ENCODE results near the gene TMEM140. TPM values are rescaled to one million over a fixed set of nuclear protein-coding genes. Genes with fewer than 3 reads are reported as not detected.

The TMEM140 gene
- total RNA-seq, 3 donors from 2014 or later: 4.2 to 6.6 (median 6.4) TPM

GRCh38 chr7:135186841-135187253 lies 39.0 kb downstream of the TMEM140 start:
- no peaks in the 10 kb centered on the region for H3K4me1 Mint-ChIP-seq (ENCODE audit: low read depth)
- no peak for DNase-seq
- no peak overlapping the region for H3K4me3 Mint-ChIP-seq
- H3K27me3 Mint-ChIP-seq (ENCODE audit: low read depth): no peaks in the 10 kb centered on the region
- ATAC-seq: peak in 1 of 2 donors; percentile 52
- peaks cover 15% of the 10 kb centered on the region for H3K9me3 Mint-ChIP-seq
- H3K36me3 Mint-ChIP-seq (ENCODE audit: insufficient read depth): peaks cover 72% of the 10 kb centered on the region

GRCh38 chr7:135188298-135188984 lies 40.6 kb downstream of the TMEM140 start:
- no peaks in the 10 kb centered on the region for H3K27me3 Mint-ChIP-seq (ENCODE audit: low read depth)
- H3K9me3 Mint-ChIP-seq: peaks cover 8% of the 10 kb centered on the region
- no peaks in the 10 kb centered on the region for H3K4me1 Mint-ChIP-seq (ENCODE audit: low read depth)
- H3K4me3 Mint-ChIP-seq: no peak overlapping the region
- ATAC-seq (no peak), DNase-seq (no peak)
- peaks cover 66% of the 10 kb centered on the region for H3K36me3 Mint-ChIP-seq (ENCODE audit: insufficient read depth)

- no peak for ATAC-seq
- no peaks in the 10 kb centered on the region for H3K27me3 Mint-ChIP-seq (ENCODE audit: low read depth)
- DNase-seq: no peak
- H3K36me3 Mint-ChIP-seq (ENCODE audit: insufficient read depth): peaks cover 67% of the 10 kb centered on the region
- H3K4me3 Mint-ChIP-seq: no peak overlapping the region
- no peaks in the 10 kb centered on the region for H3K4me1 Mint-ChIP-seq (ENCODE audit: low read depth)
- H3K9me3 Mint-ChIP-seq: peaks cover under 1% of the 10 kb centered on the region
Measured at GRCh38 chr7:135189221-135189662, 41.4 kb downstream of the TMEM140 start.

DNA sequence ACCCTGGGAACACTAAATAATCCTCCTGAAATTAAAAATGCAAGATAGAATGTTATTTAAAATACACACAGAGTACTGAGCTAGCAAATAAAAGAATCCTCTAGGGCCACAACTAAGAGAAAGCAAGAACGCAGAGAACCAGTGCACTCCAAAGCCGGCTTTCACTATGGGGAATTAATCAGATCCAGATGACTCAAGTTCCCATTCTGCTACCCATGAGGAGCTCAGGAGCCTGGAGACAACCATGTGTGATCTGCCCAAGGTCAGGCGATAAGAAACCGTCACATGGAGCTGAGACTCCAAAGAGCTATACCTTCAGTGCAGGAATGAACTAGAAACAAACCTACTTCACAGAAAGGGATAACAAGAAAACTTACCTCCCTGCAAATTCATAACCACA lies 42.1 kb downstream of the TMEM140 start:
- Mint-ChIP-seq H3K9me3 (no peaks in the 10 kb centered on the region), H3K4me3 (no peak overlapping the region), H3K27me3 (ENCODE audit: low read depth) (no peaks in the 10 kb centered on the region), H3K36me3 (ENCODE audit: insufficient read depth) (peaks cover 69% of the 10 kb centered on the region), H3K4me1 (ENCODE audit: low read depth) (no peaks in the 10 kb centered on the region)
- no peak for ATAC-seq
- DNase-seq: no peak

DNA sequence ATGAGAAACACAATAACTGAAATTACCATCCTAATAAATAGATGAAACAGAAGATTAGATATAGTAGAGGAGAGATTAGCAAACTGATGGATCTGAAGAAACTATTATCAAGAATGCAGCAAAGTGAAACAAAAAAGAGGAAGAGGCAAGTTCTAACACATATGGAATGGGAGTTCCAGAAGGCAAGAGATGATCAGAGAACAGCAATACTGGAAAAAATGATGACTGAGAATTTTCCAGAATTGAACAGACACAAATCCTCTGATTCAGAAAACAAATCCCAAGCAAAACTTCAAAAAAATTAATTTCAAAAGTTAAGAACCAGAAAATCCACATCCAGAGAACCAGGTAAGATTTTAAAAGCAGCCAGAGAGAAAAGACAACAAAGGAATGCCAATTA lies 42.8 kb downstream of the TMEM140 start:
- no peak for DNase-seq
- Mint-ChIP-seq H3K36me3 (ENCODE audit: insufficient read depth) (peaks cover 70% of the 10 kb centered on the region), H3K4me3 (no peak overlapping the region), H3K27me3 (ENCODE audit: low read depth) (no peaks in the 10 kb centered on the region), H3K9me3 (no peaks in the 10 kb centered on the region), H3K4me1 (ENCODE audit: low read depth) (no peaks in the 10 kb centered on the region)
- no peak for ATAC-seq

DNA sequence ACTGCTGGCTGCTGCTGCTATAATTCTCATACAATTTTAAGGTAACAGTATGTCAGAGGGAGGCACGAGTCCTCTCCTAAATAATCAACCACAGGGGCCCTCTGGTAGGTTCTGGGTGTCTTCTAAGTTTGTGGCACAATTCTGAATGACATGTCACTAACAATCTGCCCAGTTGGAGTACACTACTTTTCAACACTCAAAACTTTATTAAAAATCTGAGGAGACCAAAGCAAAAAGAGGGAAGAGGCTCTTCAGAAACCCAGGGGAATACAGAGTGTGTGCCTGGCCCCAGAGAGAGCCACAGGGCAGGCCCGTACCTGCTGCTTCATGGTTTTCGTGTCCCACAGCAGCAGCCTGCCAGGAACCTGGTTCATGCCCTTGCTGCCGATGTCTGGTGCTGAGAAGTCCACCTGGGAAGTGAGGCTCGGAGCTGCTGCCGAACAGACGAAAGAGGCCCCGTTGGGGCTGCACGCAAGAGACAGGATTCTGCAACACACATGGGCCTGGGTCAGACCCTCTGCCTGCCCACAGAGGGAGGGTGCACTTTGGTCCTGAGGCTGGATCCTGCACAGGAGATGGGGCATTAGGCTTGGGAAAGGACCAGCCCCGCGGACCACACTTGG lies 45.2 kb downstream of the TMEM140 start:
- Mint-ChIP-seq H3K4me3 (no peak overlapping the region), H3K27me3 (ENCODE audit: low read depth) (no peaks in the 10 kb centered on the region), H3K36me3 (ENCODE audit: insufficient read depth) (peaks cover 70% of the 10 kb centered on the region), H3K4me1 (ENCODE audit: low read depth) (no peaks in the 10 kb centered on the region), H3K9me3 (no peaks in the 10 kb centered on the region)
- no peak for ATAC-seq
- no peak for DNase-seq

DNA sequence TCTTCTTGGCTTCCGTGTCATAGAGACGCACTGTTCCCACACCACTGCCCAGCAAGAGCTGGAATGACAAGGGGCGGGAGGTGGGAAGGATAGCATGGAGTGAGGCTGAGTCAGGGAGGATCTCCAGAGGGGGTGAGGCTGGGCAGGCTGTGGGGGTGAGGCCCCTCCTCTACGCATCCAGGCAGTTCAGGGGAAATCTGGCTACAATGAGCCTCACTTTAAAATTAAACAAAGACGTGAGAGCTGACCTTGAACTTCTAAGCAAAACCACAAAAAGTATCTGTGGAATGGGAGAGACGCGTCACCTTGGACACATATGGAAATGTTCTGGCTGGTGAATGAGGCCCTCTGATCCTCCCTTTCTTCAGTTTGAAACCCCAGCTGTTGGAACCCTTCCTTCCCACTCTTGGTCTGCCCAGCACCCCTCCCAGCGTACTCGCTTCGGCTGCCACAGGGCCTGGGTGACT lies 45.8 kb downstream of the TMEM140 start:
- no peaks in the 10 kb centered on the region for H3K4me1 Mint-ChIP-seq (ENCODE audit: low read depth)
- no peak for DNase-seq
- H3K9me3 Mint-ChIP-seq: no peaks in the 10 kb centered on the region
- no peak for ATAC-seq
- no peaks in the 10 kb centered on the region for H3K27me3 Mint-ChIP-seq (ENCODE audit: low read depth)
- no peak overlapping the region for H3K4me3 Mint-ChIP-seq
- H3K36me3 Mint-ChIP-seq (ENCODE audit: insufficient read depth): peaks cover 72% of the 10 kb centered on the region

DNA sequence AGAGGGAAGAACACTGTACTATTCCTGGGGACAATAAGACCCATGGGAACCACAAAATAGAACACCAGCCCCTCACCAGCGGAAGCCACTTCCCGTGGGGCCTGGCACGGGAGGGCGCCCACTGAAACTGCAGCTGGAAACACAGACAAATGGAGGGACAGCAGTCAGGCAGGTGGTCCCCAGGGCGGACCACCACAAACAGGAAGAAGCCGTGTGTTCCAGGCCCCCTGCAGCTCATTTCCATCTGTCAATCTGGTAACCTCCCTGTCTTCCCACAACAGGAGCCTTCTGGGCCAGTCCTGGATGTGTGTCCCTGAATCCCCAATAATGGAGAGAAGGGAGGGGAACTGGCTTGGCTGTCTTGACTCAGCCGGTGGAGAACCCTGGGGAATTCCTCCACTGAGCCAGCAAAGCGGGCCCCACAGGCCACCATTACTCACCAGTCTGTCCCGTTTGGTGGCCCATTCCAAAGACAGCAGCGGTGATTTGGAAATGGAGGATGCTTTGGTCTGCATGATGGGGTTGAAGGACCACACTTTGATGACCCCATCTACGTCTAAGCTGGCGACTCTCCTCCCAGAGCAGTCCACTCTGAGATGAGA lies 46.7 kb downstream of the TMEM140 start:
- Mint-ChIP-seq H3K4me3 (no peak overlapping the region), H3K9me3 (no peaks in the 10 kb centered on the region), H3K27me3 (ENCODE audit: low read depth) (no peaks in the 10 kb centered on the region), H3K36me3 (ENCODE audit: insufficient read depth) (peaks cover 68% of the 10 kb centered on the region), H3K4me1 (ENCODE audit: low read depth) (no peaks in the 10 kb centered on the region)
- no peak for DNase-seq
- no peak for ATAC-seq

GRCh38 chr7:135195156-135195555 lies 47.3 kb downstream of the TMEM140 start:
- H3K27me3 Mint-ChIP-seq (ENCODE audit: low read depth): no peaks in the 10 kb centered on the region
- no peaks in the 10 kb centered on the region for H3K9me3 Mint-ChIP-seq
- ATAC-seq: no peak
- no peak overlapping the region for H3K4me3 Mint-ChIP-seq
- no peaks in the 10 kb centered on the region for H3K4me1 Mint-ChIP-seq (ENCODE audit: low read depth)
- H3K36me3 Mint-ChIP-seq (ENCODE audit: insufficient read depth): peaks cover 68% of the 10 kb centered on the region
- DNase-seq: no peak

- peaks cover 66% of the 10 kb centered on the region for H3K36me3 Mint-ChIP-seq (ENCODE audit: insufficient read depth)
- no peaks in the 10 kb centered on the region for H3K27me3 Mint-ChIP-seq (ENCODE audit: low read depth)
Measured at GRCh38 chr7:135195968-135196629, 48.2 kb downstream of the TMEM140 start.

DNA sequence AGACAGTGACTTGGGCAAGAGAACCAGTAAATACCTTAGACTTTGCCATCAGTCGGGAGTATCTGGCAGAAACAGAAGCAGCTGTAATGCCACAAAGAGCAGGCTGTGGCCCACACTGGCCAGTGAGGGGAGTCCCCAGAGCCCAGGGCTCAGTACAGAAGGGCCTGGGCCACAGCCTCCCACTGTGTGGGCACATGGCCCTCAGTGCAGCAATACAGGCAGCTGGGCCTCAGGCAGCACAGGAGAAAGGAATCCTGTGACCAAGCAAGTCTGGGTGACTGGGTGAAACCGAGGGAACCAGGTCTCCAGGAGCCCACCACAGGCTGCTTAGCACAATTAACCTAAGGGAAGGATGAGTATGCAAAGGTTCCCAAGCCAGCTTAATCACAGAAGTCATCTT lies 49.5 kb downstream of the TMEM140 start:
- Mint-ChIP-seq H3K36me3 (ENCODE audit: insufficient read depth) (peaks cover 71% of the 10 kb centered on the region), H3K9me3 (no peaks in the 10 kb centered on the region), H3K4me1 (ENCODE audit: low read depth) (peaks cover 6% of the 10 kb centered on the region), H3K27me3 (ENCODE audit: low read depth) (no peaks in the 10 kb centered on the region), H3K4me3 (no peak overlapping the region)
- DNase-seq (no peak), ATAC-seq (no peak)

More at GRCh38 chr7:135195968-135196629, 48.2 kb downstream of the TMEM140 start:
- DNase-seq (no peak), ATAC-seq (no peak)
- H3K9me3 Mint-ChIP-seq: no peaks in the 10 kb centered on the region
- no peaks in the 10 kb centered on the region for H3K4me1 Mint-ChIP-seq (ENCODE audit: low read depth)
- H3K4me3 Mint-ChIP-seq: no peak overlapping the region

- H3K9me3 Mint-ChIP-seq: no peaks in the 10 kb centered on the region
- H3K27me3 Mint-ChIP-seq (ENCODE audit: low read depth): no peaks in the 10 kb centered on the region
- no peak overlapping the region for H3K4me3 Mint-ChIP-seq
- peaks cover 68% of the 10 kb centered on the region for H3K36me3 Mint-ChIP-seq (ENCODE audit: insufficient read depth)
- ATAC-seq: no peak
- H3K4me1 Mint-ChIP-seq (ENCODE audit: low read depth): peaks cover 8% of the 10 kb centered on the region
- no peak for DNase-seq
Measured at GRCh38 chr7:135197906-135198655, 50.2 kb downstream of the TMEM140 start.

DNA sequence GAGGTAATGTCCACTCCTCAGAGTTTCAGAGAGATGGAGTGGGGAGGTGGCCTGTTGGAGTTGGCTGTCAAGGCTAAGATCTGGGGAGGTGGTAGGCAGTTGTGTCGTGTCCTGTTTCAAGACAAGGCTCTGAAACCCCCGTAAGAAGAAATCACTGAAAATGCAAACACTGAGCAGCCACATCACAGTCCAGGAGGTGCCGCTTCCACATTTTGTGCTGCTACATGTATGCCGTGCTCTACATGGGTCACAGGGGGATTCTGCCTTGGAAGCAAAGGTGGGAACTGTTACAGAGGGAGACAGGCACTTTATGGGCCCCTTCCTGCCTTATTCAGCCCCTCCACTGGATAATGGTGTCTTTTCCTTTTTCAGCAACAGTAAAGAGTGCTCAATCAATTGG lies 51.6 kb downstream of the TMEM140 start:
- no peaks in the 10 kb centered on the region for H3K27me3 Mint-ChIP-seq (ENCODE audit: low read depth)
- H3K4me1 Mint-ChIP-seq (ENCODE audit: low read depth): peaks cover 14% of the 10 kb centered on the region
- H3K36me3 Mint-ChIP-seq (ENCODE audit: insufficient read depth): peaks cover 63% of the 10 kb centered on the region
- DNase-seq: no peak
- no peak for ATAC-seq
- no peak overlapping the region for H3K4me3 Mint-ChIP-seq
- H3K9me3 Mint-ChIP-seq: no peaks in the 10 kb centered on the region

DNA sequence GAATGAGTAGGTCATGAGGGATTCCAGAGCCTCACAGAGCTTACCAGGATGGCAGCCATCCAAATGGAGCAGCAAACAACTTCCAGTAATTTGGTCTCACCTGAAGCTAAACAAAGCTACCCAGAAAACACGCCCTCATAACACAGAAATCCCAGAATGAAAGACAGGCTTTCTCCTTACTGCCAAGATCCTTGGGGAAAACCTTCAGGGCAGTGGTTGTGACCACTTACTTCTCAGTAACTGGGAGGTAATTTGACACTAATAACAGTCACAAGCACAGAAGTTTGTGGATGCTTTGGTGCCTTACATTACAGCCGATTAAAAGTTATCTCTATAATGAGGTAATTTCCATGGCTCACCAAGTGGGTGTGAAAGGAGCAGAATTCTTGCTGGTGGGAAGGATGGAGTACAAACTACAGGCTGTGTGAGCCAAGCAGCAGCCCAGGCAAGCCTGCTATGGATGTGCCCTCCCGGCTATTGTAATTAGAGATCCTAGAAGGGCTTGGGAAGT lies 53.0 kb downstream of the TMEM140 start:
- Mint-ChIP-seq H3K9me3 (no peaks in the 10 kb centered on the region), H3K4me1 (ENCODE audit: low read depth) (peaks cover 16% of the 10 kb centered on the region), H3K27me3 (ENCODE audit: low read depth) (no peaks in the 10 kb centered on the region), H3K4me3 (no peak overlapping the region), H3K36me3 (ENCODE audit: insufficient read depth) (peaks cover 57% of the 10 kb centered on the region)
- ATAC-seq (no peak), DNase-seq (no peak)
